ENCODE data around the gene PXK.

- TF ChIP-seq EZH2 (IDR thresholded peaks at IDR 0.05; ENCODE audit: low read depth), result no peak
- TF ChIP-seq CTCF (conservative IDR thresholded peaks at IDR 0.05), result no peak
Observed at GRCh38 chr3:58388550-58389091, 55.9 kb downstream of the PXK start.
